ENCODE measurements around the gene TAGLN2. TPM values are rescaled to one million over a fixed set of nuclear protein-coding genes. Genes with fewer than 3 reads are reported as not detected.

TAGLN2 gene
- total RNA-seq, 3 donors from 2014 or later = 195 to 259 (median 231) TPM

- Histone ChIP-seq H3K9me3 (no peaks in the 10 kb centered on the region), H3K4me1 (no peaks in the 10 kb centered on the region), H3K27me3 (no peaks in the 10 kb centered on the region), H3K4me3 (no peak overlapping the region), H3K27ac (no peak overlapping the region), H3K36me3 (no peaks in the 10 kb centered on the region)
- no peak for DNase-seq (ENCODE audit: low spot score in 2 of 2)
- intact Hi-C loops (cut with DNase I; ENCODE audit: low total_unique reads) = no loop called here
- TF ChIP-seq POLR2AphosphoS5 (IDR thresholded peaks at IDR 0.05) (no peak), CTCF (IDR thresholded peaks at IDR 0.05) (no peak), POLR2A (IDR thresholded peaks at IDR 0.05) (no peak)
Observed at GRCh38 chr1:159955456-159955855, 30.1 kb upstream of the TAGLN2 start.

GRCh38 chr1:159953536-159954515, 28.5 kb upstream of the TAGLN2 start, which contains the start of gene SLAMF9:
Gene SLAMF9, minus strand, starts transcription at chr1:159954237. Its CDS starts 100 bp downstream, at chr1:159954137.
- H3K9me3 ChIP-seq = no peaks in the 10 kb centered on the region
- peaks cover 0 to 8% of the 10 kb centered on the region in 2 donors for H3K4me1 ChIP-seq
- TF ChIP-seq CTCF (IDR thresholded peaks at IDR 0.05) (no peak), POLR2AphosphoS5 (IDR thresholded peaks at IDR 0.05) (no peak), POLR2A (IDR thresholded peaks at IDR 0.05) (no peak)
- H3K36me3 ChIP-seq = no peaks in the 10 kb centered on the region
- no peak within 1 kb of the TSS for H3K27ac ChIP-seq
- intact Hi-C loops (cut with DNase I; ENCODE audit: low total_unique reads) = no loop called here
- H3K4me3 ChIP-seq = no peak within 1 kb of the TSS
- no peaks in the 10 kb centered on the region for H3K27me3 ChIP-seq
- DNase-seq (ENCODE audit: low spot score in 2 of 2) = no peak

DNA sequence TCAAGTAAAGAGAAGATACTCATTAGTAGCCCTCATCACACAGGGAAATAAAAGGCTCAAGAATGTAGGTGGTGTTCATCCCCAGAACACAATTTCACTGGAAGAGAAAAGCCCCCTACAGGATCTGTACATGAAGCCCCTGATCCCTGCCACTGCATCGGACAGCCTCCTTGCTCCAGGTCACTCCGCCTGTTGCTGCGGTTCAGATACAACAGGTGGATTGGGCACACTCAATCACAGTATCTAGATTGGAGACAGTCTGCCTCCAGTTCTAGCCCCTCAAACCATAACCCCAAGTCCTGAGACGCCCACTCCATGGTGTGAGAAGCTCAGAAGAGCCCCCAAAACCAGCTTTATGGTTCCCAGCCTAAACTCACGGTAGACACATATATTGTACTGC, 27.6 kb upstream of the TAGLN2 start:
- Histone ChIP-seq H3K4me1 (peaks cover 0 to 15% of the 10 kb centered on the region in 2 donors), H3K4me3 (no peak overlapping the region), H3K9me3 (no peaks in the 10 kb centered on the region), H3K27ac (no peak overlapping the region), H3K27me3 (no peaks in the 10 kb centered on the region), H3K36me3 (no peaks in the 10 kb centered on the region)
- TF ChIP-seq POLR2A (IDR thresholded peaks at IDR 0.05) (no peak), CTCF (IDR thresholded peaks at IDR 0.05) (no peak), POLR2AphosphoS5 (IDR thresholded peaks at IDR 0.05) (no peak)
- no peak for DNase-seq (ENCODE audit: low spot score in 2 of 2)
- intact Hi-C loops (cut with DNase I; ENCODE audit: low total_unique reads) = no loop called here

DNA sequence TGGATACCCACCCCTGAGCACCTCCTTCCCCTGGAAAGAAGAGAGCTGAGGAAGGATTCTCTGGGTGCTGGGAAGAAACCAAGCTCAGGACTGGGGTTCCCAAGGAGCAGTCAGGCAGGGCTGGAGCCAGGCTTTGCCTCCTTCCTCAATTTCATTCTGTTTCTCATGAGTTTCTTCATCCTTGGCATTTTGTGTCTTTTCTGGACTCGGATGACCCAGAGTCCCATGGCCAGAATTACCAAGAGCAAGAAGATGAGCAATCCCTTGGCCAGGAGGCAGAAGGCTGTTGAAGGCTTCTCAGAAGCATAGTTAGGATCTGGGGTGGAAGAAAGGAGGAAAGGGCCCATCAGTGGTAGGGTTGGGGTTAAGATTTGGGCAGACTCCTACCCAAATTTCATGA, 26.2 kb upstream of the TAGLN2 start:
- no peak overlapping the region for H3K4me3 ChIP-seq
- peaks cover 0 to 15% of the 10 kb centered on the region in 2 donors for H3K4me1 ChIP-seq
- no peak overlapping the region for H3K27ac ChIP-seq
- TF ChIP-seq POLR2A (IDR thresholded peaks at IDR 0.05) = no peak
- TF ChIP-seq POLR2AphosphoS5 (IDR thresholded peaks at IDR 0.05) = no peak
- TF ChIP-seq CTCF (IDR thresholded peaks at IDR 0.05) = no peak
- intact Hi-C loops (cut with DNase I; ENCODE audit: low total_unique reads) = no loop called here
- no peaks in the 10 kb centered on the region for H3K27me3 ChIP-seq
- no peaks in the 10 kb centered on the region for H3K36me3 ChIP-seq
- DNase-seq (ENCODE audit: low spot score in 2 of 2) = no peak
- no peaks in the 10 kb centered on the region for H3K9me3 ChIP-seq

DNA sequence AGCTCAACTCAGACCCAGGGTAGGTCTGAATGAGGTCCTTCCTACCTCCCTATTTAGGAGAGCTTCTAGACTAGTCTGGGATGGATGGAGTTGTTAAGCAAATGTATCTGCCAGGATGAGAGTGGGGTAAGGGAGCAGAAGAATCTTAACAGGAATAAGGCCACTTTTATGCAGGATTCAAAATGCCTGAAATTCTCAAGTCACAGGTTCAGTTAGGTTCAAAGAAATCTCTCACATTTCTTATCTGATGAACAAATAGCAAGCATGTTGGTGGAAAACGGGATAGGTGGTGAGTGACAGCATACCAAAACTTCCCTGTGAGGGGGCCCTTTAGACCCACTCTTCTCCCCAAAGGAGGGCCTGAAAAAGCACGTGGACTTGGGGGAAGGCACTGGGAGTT, 25.7 kb upstream of the TAGLN2 start:
- H3K9me3 ChIP-seq = no peaks in the 10 kb centered on the region
- DNase-seq (ENCODE audit: low spot score in 2 of 2) = no peak
- H3K4me1 ChIP-seq = peaks cover 0 to 15% of the 10 kb centered on the region in 2 donors
- no peak for TF ChIP-seq POLR2A (IDR thresholded peaks at IDR 0.05)
- no peak for TF ChIP-seq POLR2AphosphoS5 (IDR thresholded peaks at IDR 0.05)
- no peak for TF ChIP-seq CTCF (IDR thresholded peaks at IDR 0.05)
- H3K27ac ChIP-seq = no peak overlapping the region
- H3K4me3 ChIP-seq = no peak overlapping the region
- H3K36me3 ChIP-seq = no peaks in the 10 kb centered on the region
- H3K27me3 ChIP-seq = no peaks in the 10 kb centered on the region
- intact Hi-C loops (cut with DNase I; ENCODE audit: low total_unique reads) = no loop called here
